ENCODE measurements around the gene C10orf90.

DNA sequence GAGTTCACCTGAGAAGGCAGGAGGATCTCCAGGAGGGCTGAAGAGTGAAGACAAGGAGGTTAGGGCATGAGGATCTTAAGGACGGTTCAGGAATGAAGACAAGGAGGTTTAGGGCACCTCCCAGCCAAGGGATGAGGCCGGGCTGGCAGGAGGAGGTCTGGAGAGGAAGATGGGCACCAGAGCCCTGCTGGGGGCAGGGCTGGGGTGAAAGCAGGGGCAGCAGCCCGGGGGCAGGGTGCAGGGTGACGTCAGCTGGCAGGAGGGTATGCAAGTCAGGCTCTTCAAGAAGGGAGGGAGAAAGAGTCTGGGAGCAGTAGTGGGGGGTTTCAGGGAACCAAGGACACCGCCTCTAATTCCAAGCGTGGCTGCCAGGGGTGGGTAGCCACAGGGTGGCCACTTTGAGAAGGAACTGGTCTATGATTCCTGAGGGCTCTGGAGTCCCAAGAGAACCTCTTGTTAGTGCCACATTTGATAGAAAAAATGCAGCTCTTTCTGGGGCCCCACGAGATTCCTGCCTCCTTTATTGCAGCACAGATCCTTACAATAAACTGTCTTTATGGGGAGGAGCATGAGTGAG, 101.6 kb downstream of the C10orf90 start:
- TF ChIP-seq, protein P1, sequence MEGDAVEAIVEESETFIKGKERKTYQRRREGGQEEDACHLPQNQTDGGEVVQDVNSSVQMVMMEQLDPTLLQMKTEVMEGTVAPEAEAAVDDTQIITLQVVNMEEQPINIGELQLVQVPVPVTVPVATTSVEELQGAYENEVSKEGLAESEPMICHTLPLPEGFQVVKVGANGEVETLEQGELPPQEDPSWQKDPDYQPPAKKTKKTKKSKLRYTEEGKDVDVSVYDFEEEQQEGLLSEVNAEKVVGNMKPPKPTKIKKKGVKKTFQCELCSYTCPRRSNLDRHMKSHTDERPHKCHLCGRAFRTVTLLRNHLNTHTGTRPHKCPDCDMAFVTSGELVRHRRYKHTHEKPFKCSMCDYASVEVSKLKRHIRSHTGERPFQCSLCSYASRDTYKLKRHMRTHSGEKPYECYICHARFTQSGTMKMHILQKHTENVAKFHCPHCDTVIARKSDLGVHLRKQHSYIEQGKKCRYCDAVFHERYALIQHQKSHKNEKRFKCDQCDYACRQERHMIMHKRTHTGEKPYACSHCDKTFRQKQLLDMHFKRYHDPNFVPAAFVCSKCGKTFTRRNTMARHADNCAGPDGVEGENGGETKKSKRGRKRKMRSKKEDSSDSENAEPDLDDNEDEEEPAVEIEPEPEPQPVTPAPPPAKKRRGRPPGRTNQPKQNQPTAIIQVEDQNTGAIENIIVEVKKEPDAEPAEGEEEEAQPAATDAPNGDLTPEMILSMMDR (IDR thresholded peaks at IDR 0.05), result no peak
- TF ChIP-seq POLR2A (IDR thresholded peaks at IDR 0.05), result no peak

Measured in testis (tissue), 2 donors.